Lower leg skin (tissue), 3 donors: Measurements from ENCODE around the gene CDR2L.

ENCODE experiments used
- POLR2A ChIP-seq, 2 donors: fragments of 450-650 bp; IDR thresholded peaks; one replicate each; pipeline ENCODE4 v1.6.1; 2016 to 2017; ENCODE audit warnings: antibody characterized with exemption in 2 of 2, mild to moderate bottlenecking in 1 of 2, moderate library complexity in 1 of 2
- TF ChIP-seq, protein P1 (sequence below), 3 donors: fragments of 450-650 bp; IDR thresholded peaks; one replicate each; pipeline ENCODE4 v1.5.1; 2016; ENCODE audit warnings: antibody characterized with exemption in 3 of 3, mild to moderate bottlenecking in 3 of 3, moderate library complexity in 2 of 3

DNA sequence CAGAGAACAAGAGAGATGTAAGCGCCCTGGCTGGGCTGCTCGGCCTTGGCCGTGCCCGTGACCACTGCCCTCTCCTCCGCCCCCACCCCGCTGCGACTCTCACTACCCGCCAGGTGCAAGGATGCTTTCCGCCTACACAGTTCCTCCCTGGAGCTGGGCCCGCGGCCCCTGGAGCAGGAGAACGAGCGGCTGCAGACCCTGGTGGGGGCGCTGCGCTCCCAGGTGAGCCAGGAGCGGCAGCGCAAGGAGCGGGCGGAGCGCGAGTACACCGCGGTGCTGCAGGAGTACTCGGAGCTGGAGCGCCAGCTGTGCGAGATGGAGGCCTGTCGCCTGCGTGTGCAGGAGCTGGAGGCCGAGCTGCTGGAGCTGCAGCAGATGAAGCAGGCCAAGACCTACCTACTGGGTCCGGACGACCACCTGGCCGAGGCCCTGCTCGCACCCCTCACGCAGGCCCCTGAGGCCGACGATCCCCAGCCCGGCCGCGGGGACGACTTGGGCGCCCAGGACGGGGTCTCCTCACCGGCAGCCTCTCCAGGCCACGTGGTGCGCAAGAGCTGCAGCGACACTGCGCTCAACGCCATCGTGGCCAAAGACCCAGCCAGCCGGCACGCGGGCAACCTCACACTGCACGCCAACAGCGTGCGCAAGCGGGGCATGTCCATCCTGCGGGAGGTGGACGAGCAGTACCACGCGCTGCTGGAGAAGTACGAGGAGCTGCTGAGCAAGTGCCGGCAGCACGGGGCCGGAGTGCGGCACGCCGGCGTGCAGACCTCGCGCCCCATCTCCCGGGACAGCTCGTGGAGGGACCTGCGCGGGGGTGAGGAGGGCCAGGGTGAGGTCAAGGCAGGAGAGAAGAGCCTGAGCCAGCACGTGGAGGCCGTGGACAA lies 15.9 kb downstream of the CDR2L start:
- TF ChIP-seq, protein P1, sequence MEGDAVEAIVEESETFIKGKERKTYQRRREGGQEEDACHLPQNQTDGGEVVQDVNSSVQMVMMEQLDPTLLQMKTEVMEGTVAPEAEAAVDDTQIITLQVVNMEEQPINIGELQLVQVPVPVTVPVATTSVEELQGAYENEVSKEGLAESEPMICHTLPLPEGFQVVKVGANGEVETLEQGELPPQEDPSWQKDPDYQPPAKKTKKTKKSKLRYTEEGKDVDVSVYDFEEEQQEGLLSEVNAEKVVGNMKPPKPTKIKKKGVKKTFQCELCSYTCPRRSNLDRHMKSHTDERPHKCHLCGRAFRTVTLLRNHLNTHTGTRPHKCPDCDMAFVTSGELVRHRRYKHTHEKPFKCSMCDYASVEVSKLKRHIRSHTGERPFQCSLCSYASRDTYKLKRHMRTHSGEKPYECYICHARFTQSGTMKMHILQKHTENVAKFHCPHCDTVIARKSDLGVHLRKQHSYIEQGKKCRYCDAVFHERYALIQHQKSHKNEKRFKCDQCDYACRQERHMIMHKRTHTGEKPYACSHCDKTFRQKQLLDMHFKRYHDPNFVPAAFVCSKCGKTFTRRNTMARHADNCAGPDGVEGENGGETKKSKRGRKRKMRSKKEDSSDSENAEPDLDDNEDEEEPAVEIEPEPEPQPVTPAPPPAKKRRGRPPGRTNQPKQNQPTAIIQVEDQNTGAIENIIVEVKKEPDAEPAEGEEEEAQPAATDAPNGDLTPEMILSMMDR (IDR thresholded peaks at IDR 0.05) = no peak
- TF ChIP-seq POLR2A (IDR thresholded peaks at IDR 0.05) = no peak
